Esophagus muscularis mucosa (tissue), 4 donors: ENCODE results near the gene ANKRD13B.

ENCODE experiments used
- EP300 ChIP-seq: sonication (generic); formaldehyde crosslinking; IDR thresholded peaks from one replicate; pipeline ENCODE4 v1.6.1; 2017; ENCODE audit warnings: antibody characterized with exemption
- POLR2AphosphoS5 ChIP-seq, 2 donors: sonication (generic); formaldehyde crosslinking; IDR thresholded peaks; one replicate each; pipeline ENCODE4 v1.6.1; 2017; ENCODE audit warnings: antibody characterized with exemption in 2 of 2
- TF ChIP-seq, protein P1 (sequence below), 3 experiments: fragments of 200-600 bp in 2 of 3; fragments of 450-650 bp in 1 of 3; sonication (generic) in 2 of 3; IDR thresholded peaks; one replicate each; pipeline ENCODE4 v1.5.1; 2017 to 2019; ENCODE audit warnings: antibody characterized with exemption in 3 of 3, mild to moderate bottlenecking in 2 of 3, moderate library complexity in 1 of 3

- TF ChIP-seq, protein P1, sequence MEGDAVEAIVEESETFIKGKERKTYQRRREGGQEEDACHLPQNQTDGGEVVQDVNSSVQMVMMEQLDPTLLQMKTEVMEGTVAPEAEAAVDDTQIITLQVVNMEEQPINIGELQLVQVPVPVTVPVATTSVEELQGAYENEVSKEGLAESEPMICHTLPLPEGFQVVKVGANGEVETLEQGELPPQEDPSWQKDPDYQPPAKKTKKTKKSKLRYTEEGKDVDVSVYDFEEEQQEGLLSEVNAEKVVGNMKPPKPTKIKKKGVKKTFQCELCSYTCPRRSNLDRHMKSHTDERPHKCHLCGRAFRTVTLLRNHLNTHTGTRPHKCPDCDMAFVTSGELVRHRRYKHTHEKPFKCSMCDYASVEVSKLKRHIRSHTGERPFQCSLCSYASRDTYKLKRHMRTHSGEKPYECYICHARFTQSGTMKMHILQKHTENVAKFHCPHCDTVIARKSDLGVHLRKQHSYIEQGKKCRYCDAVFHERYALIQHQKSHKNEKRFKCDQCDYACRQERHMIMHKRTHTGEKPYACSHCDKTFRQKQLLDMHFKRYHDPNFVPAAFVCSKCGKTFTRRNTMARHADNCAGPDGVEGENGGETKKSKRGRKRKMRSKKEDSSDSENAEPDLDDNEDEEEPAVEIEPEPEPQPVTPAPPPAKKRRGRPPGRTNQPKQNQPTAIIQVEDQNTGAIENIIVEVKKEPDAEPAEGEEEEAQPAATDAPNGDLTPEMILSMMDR (IDR thresholded peaks at IDR 0.05) = peak in 1 of 3 experiments; percentile 6
- TF ChIP-seq POLR2AphosphoS5 (IDR thresholded peaks at IDR 0.05) (peak; percentile 46 to 57), EP300 (no peak)
Measured at GRCh38 chr17:29585080-29585751, 7.7 kb upstream of the ANKRD13B start.
